Esophagus muscularis mucosa (tissue), 3 donors: ENCODE data around the gene FBXO48.
A peak's percentile ranks its signal among the peaks of the same experiment; 100 is the strongest.

ENCODE experiments used
- EP300 ChIP-seq: sonication (generic); formaldehyde crosslinking; IDR thresholded peaks from one replicate; pipeline ENCODE4 v1.6.1; 2017; ENCODE audit warnings: antibody characterized with exemption
- TF ChIP-seq, protein P1 (sequence below), 3 experiments: fragments of 200-600 bp in 2 of 3; fragments of 450-650 bp in 1 of 3; sonication (generic) in 2 of 3; IDR thresholded peaks; one replicate each; pipeline ENCODE4 v1.5.1; 2017 to 2019; ENCODE audit warnings: antibody characterized with exemption in 3 of 3, mild to moderate bottlenecking in 2 of 3, moderate library complexity in 1 of 3

DNA sequence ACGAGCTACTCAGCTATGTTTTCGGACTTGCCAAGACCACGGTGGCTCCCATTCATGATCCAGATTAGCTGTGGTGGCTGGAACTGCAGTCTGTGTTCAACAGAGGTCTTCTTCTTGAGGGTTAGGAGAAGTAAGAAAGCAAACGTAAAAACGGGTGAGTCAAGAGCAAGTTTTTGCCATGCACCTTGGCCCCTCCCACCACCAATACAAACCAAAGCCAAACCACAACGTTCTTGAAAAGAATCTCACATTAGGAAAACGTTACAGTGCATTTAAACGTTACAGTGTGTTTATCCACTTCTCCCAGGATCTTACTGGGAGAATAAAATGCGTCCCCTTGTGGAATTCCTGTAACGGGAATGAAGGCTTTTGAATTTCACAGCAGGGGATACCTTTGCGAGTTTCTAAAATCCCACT, 725 bp downstream of the FBXO48 start:
- TF ChIP-seq EP300: no peak
- TF ChIP-seq, protein P1, sequence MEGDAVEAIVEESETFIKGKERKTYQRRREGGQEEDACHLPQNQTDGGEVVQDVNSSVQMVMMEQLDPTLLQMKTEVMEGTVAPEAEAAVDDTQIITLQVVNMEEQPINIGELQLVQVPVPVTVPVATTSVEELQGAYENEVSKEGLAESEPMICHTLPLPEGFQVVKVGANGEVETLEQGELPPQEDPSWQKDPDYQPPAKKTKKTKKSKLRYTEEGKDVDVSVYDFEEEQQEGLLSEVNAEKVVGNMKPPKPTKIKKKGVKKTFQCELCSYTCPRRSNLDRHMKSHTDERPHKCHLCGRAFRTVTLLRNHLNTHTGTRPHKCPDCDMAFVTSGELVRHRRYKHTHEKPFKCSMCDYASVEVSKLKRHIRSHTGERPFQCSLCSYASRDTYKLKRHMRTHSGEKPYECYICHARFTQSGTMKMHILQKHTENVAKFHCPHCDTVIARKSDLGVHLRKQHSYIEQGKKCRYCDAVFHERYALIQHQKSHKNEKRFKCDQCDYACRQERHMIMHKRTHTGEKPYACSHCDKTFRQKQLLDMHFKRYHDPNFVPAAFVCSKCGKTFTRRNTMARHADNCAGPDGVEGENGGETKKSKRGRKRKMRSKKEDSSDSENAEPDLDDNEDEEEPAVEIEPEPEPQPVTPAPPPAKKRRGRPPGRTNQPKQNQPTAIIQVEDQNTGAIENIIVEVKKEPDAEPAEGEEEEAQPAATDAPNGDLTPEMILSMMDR (IDR thresholded peaks at IDR 0.05): peak in 1 of 3 experiments; percentile 6
